Ectodermal cell (in vitro differentiated cells): ENCODE data around the gene TICAM1.
A peak's percentile ranks its signal among the peaks of the same experiment; 100 is the strongest.
"Not testable (repeated sequence)": the region's sequence is repeated elsewhere in the genome, so short reads cannot be mapped to it uniquely, and the experiment has no call there.

Experiments used
- H3K27ac ChIP-seq: 2 replicates; pipeline ENCODE4 v1.7.0; 2013; ENCODE audit warnings: mild to moderate bottlenecking, low read depth, low read length; ENCODE audit not compliant: insufficient read depth, poor library complexity, severe bottlenecking
- H3K27me3 ChIP-seq: 2 replicates; pipeline ENCODE4 v1.7.0; 2013; ENCODE audit warnings: mild to moderate bottlenecking, low read length; ENCODE audit not compliant: insufficient read depth, control insufficient read depth, poor library complexity, severe bottlenecking
- H3K36me3 ChIP-seq: one replicate; pipeline ENCODE4 v1.7.0; 2013; ENCODE audit warnings: low read length; ENCODE audit not compliant: control insufficient read depth, insufficient read depth
- H3K4me1 ChIP-seq: one replicate; pipeline ENCODE4 v1.7.0; 2013; ENCODE audit warnings: low read length; ENCODE audit not compliant: control insufficient read depth, insufficient read depth
- H3K4me3 ChIP-seq: 2 replicates; pipeline ENCODE4 v1.7.0; 2013; ENCODE audit warnings: low read depth, low read length, control low read depth; ENCODE audit not compliant: insufficient read depth
- H3K9me3 ChIP-seq: 2 replicates; pipeline ENCODE4 v1.7.0; 2013; ENCODE audit warnings: mild to moderate bottlenecking, low read length, moderate library complexity; ENCODE audit not compliant: control insufficient read depth
- WGBS, 2 experiments: methylation state at CpG; one replicate each; pipeline ENCODE4 v1.1.7; 2013; ENCODE audit warnings: missing lambda C conversion rate in 2 of 2; 5-methylcytosine and 5-hydroxymethylcytosine counted together

The TICAM1 gene

DNA sequence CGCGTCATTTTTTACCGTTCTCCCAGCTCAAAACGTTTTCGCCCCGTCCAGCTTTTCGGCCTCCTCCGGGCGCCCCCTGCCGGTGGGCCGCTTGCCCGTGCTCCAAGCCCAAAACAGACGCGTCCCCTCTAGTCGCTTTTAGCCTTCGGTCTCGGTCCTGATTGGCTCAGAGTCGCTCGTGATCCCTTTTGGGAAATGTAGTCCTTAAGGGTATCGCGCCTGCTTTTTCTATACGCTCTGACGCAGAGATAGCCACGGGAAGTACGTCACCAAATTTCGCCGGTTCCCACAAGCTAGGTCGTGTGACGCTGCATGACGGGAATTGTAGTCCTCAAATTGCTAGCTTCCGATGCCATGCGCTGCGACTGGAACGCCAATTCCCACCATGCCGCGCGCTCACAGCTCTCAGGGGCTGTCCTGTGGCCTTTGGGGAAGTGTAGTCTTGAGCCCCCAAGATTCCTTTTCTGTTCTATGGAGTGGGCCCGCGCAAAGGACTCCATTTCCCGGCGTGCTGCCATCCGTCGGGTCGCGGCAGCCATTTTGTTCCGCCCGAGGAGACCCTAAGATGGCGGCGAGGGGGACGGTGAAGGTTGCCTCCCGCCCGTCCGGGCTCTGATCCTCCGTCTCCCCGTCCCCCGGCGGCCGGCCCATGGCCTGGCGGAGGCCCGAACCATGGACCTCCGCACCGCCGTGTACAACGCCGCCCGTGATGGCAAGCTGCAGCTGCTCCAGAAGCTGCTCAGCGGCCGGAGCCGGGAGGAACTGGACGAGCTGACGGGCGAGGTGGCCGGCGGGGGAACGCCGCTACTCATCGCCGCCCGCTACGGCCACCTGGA, 40.1 kb downstream of the TICAM1 start, which contains the start of gene FEM1A:
TSS of gene FEM1A (plus strand) at position 552 of the 836 bp plus-strand sequence. CDS start at position 673, 121 bp downstream.
- peak within 1 kb of the TSS; percentile 85 for H3K27ac ChIP-seq

DNA sequence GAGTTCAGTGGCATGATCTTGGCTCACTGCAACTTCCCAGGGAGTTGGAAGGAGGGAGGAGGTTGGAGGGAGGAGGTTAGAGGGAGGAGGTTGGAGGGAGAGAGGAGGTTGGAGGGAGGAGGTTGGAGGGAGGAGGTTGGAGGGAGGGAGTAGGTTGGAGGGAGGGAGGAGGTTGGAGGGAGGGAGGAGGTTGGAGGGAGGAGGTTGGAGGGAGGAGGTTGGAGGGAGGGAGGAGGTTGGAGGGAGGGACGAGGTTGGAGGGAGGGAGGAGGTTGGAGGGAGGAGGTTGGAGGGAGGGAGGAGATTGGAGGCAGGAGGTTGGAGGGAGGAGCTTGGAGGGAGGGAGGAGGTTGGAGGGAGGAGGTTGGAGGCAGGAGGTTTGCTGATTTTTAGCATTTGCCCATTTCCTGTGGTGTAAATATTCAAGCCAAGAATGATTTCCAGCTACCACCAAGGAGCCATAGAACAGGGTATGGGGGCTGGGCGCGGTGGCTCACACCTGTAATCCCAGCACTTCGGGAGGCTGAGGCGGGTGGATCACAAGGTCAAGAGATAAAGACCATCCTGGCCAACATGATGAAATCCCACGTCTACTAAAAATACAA, 45.0 kb downstream of the TICAM1 start:
- WGBS, 2 experiments = 75 to 81% methylated on average over 6 of the region's 6 CpGs
- not testable (repeated sequence) for H3K27ac ChIP-seq, H3K9me3 ChIP-seq, H3K36me3 ChIP-seq, H3K27me3 ChIP-seq, H3K4me1 ChIP-seq, H3K4me3 ChIP-seq

More for the DNA sequence above, 40.1 kb downstream of the TICAM1 start, which contains the start of gene FEM1A:
- Histone ChIP-seq H3K4me3 (peak within 1 kb of the TSS; percentile 93), H3K4me1 (no peaks in the 10 kb centered on the region), H3K9me3 (no peaks in the 10 kb centered on the region), H3K36me3 (peaks cover 11% of the 10 kb centered on the region), H3K27me3 (no peaks in the 10 kb centered on the region)
- 1% methylated on average over 80 of the region's 80 CpGs for WGBS, 2 experiments

DNA sequence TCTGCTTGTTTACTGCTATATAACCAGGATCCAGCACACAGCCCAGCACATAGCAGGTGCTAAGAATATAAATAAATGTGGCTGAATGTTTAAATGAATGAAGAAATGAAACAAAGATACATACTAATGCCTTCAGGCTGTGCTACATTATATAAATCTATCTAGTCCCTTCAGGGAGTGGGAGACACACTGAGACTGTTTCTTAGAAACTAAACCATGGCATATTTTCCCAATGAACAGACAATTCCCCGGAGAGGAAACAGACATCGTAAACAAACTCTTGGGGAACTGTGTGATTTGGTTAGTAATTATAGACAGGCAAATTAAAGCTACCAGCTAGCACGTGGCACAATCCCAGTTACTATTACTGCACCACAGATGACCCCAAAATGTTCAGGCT, 49.7 kb downstream of the TICAM1 start:
- WGBS, 2 experiments = 79 to 90% methylated on average over 3 of the region's 3 CpGs
- Histone ChIP-seq H3K4me1 (no peaks in the 10 kb centered on the region), H3K4me3 (no peak overlapping the region), H3K27me3 (no peaks in the 10 kb centered on the region), H3K27ac (no peak overlapping the region), H3K9me3 (no peaks in the 10 kb centered on the region), H3K36me3 (no peaks in the 10 kb centered on the region)

DNA sequence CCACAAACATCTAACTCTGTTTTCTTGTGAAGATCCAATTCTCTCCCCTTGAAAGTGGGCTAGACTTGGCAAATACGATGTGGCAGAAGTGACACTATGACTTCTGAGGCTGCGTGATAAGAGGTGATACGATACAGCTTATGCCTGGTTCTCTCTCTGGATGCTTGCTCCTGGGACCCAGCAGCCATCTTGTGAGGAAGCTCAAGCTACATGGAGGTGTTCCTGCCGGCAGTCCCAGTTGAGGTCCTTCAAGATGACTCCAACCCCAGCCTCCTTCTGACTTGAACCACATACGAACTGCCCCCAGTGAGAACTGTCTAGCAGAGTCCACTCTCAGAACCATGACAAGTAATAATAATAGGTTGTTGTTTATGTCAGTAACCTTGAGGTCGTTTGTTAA, 50.7 kb downstream of the TICAM1 start:
- 76 to 84% methylated on average over 5 to 6 of the region's 6 CpGs for WGBS, 2 experiments
- H3K27me3 ChIP-seq = no peaks in the 10 kb centered on the region
- H3K4me3 ChIP-seq = no peak overlapping the region
- H3K9me3 ChIP-seq = no peaks in the 10 kb centered on the region
- H3K36me3 ChIP-seq = no peaks in the 10 kb centered on the region
- H3K27ac ChIP-seq = no peak overlapping the region
- no peaks in the 10 kb centered on the region for H3K4me1 ChIP-seq

DNA sequence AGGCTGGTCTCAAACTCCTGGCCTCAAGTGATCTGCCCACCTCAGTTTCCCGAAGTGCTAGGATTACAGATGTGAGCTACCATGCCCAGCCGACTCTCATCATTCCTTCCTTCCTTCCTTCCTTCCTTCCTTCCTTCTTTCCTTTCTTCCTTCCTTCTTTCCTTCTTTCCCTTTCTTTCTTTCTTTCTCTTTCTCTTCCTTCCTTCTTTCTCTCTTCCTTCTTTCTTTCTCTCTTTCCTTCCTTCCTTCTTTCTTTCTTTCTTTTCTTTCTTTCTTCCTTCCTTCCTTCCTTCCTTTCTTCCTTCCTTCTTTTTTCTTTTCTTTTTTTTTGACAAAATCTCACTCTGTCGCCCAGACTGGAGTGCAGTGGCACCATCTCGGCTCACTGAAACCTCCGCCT, 53.4 kb downstream of the TICAM1 start:
- not testable (repeated sequence) for H3K4me1 ChIP-seq, H3K27ac ChIP-seq, H3K36me3 ChIP-seq, H3K9me3 ChIP-seq, H3K4me3 ChIP-seq, H3K27me3 ChIP-seq
- 79 to 87% methylated on average over 5 of the region's 5 CpGs for WGBS, 2 experiments

DNA sequence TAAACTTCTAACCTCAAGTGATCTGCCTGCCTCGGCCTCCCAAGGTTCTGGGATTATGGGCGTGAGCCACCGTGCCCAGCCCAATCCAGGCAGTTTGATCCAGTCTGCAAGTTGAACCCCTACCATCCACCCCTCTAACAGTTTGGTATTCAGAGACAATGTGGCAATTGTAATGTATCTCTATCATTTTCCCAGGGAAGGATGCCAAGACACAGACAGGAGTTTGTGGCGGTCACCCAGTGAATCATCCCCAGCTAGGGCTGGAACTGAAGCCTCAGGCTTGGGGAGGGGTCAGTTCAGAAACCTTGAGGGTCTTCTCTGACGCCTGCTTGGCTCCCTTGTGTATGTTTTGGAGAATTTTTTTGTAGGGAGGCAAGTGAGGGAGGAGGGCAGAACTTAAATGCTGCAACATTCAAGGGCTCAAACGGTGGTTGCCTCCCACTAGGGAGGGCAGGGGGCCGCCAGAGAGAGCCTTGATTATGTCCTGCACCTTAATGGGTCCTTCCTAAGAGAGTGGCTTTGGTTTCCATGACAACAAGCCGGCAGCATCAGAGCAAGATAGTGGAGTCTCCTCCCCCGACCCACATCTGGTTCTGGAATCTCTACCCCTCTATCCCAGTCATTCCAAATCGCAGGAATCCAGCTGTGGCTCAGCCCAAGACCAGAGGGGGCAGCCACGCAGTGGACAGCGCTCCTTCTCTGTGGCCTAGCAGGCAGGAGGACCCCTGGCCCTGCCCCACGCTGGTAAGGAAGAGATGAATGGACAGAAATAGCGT, 54.9 kb downstream of the TICAM1 start:
- Histone ChIP-seq H3K4me3 (no peak overlapping the region), H3K4me1 (no peaks in the 10 kb centered on the region), H3K27me3 (peaks cover 22% of the 10 kb centered on the region), H3K27ac (no peak overlapping the region), H3K9me3 (no peaks in the 10 kb centered on the region), H3K36me3 (no peaks in the 10 kb centered on the region)
- WGBS, 2 experiments = 50 to 56% methylated on average over 14 of the region's 14 CpGs

DNA sequence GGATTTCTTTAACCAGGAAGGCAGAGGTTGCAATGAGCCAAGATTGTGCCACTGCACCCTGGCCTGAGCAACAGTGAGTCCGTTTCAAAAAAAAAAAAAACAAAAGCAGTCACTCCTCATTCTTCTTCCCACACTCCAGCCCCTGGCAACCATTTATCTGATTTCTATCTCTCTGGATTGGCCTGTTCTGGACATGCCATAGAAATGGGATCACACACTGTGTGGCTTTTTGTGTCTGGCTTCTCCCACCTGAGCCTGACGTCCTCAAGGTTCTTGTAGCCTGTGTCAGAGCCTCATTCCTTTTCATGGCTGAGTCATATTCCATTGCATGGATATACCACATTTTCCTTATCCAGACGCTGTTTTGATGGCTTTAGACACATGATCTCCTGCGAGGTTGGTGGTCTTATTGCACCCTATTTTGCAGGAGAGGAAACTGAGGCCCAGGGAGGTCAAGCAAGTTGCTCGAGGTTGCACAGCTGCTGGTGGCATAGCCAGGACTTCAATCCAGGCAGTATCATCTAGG, 55.8 kb downstream of the TICAM1 start:
- Histone ChIP-seq H3K4me1 (no peaks in the 10 kb centered on the region), H3K36me3 (no peaks in the 10 kb centered on the region), H3K27me3 (peaks cover 22% of the 10 kb centered on the region), H3K27ac (no peak overlapping the region), H3K4me3 (no peak overlapping the region), H3K9me3 (no peaks in the 10 kb centered on the region)
- WGBS, 2 experiments = 63 to 71% methylated on average over 5 of the region's 5 CpGs

DNA sequence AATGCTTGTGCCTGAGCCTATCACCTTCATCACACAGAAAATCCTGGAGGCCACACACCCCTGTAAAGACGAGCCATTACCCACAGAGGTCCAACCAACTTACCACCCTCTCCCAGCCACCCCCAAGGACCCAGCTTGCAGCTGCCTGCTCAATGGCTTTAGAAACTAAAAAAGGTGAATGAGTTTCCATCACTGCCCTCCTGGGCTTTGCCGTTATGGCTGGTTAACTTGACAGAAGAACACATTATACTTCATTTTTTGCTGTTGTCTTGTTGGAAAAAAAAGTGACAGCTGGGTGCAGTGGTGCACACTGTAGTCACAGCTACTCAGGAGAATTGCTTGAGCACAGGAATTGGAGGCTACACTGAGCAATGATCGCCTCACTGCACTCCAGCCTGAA, 57.4 kb downstream of the TICAM1 start:
- Histone ChIP-seq H3K4me1 (no peaks in the 10 kb centered on the region), H3K27me3 (peaks cover 22% of the 10 kb centered on the region), H3K9me3 (no peaks in the 10 kb centered on the region), H3K4me3 (no peak overlapping the region), H3K36me3 (no peaks in the 10 kb centered on the region), H3K27ac (no peak overlapping the region)
- WGBS, 2 experiments = 71 to 78% methylated on average over 3 of the region's 3 CpGs

DNA sequence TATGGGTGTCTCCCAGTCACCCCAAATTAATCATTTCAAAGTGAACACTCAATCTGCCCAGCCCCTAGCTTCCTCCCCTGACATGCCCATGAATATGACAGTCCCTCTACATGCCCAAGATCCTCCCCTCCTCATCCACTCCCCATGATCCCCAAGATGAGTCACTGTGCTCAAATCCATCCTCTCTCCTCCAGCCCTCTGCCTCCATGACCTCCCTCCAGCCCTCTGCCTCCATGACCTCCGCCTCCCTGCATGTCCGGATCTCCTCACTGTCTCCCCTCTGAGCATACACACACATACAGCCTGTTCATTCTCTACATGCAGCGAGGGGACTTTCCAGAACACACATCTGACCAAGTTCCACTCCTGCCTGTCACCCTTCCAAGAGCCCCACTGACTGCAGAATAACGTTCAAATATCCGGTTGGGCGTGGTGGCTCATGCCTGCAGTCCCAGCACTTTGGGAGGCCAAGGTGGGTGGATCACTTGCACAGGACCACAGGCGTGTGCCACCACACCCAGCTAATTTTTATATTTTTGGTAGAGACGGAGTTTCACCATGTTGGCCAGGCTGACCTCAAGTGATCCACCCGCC, 58.4 kb downstream of the TICAM1 start:
- no peaks in the 10 kb centered on the region for H3K4me1 ChIP-seq
- H3K36me3 ChIP-seq = no peaks in the 10 kb centered on the region
- WGBS, 2 experiments = 66 to 67% methylated on average over 9 of the region's 9 CpGs
- no peak overlapping the region for H3K4me3 ChIP-seq
- H3K27me3 ChIP-seq = peaks cover 22% of the 10 kb centered on the region
- H3K27ac ChIP-seq = no peak overlapping the region
- H3K9me3 ChIP-seq = no peaks in the 10 kb centered on the region
